ENCODE results near the gene SLX4IP.

Gene SLX4IP

DNA sequence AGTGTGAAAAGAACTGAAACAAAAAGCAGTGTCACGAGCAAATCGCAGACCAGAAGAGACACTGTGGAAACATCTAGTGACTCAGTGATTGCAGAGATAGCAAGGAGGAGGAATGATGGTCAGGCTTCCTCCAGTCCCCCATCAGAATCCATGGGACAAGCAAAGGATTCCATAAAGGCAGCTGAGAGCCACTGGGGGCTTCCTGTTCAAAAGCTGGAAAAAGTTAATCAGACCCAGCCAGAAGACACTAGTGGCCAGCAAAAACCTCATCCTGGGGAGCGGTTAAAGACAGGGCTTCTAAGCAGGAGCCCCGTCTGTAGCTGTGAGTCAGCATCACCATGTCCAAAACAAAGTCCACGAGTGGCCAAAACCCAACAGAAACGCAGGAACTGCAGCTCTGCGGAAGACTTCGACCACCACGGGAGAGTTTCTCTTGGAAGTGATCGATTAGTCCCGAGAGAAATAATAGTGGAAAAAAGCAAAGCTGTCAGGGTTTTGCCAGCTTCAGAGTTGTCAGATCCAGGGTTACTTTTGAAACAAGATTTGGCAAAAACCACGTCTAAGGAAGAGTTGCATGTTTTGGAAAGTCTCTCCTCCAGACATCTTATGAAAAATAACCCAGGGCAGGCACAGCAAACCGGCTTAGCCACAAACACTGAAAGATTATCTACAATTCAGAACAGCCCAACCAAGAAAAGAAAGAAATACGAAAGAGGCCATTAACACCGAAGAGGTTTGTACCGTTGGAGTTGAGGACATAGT is 187.7 kb downstream of the SLX4IP start:
- H3K4me3 ChIP-seq (ENCODE audit: low read depth, low read length): no peak overlapping the region
- TF ChIP-seq CTCF (IDR thresholded peaks at IDR 0.05; ENCODE audit: borderline replicate concordance, insufficient read depth, low read depth, low read length): no peak

DNA sequence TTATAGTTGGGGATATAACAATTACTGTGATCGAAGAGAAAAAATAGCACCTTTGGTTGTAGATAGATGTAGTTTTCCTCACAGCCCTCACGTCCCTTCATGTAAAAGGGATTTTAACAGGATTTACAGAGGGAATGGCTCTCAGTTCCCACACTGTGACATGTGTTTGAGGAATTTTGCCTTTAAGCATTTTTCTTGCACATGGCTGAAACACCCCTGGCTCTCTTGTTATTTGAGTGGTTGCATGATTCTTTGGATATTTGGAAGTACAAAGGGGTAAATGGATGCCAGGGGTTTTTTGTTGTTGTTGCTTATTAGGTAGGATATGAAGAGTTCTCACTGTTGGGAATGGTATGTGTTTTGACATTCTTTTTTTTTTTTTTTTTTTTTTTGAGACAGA is 190.5 kb downstream of the SLX4IP start:
- H3K4me3 ChIP-seq (ENCODE audit: low read depth, low read length): no peak overlapping the region
- TF ChIP-seq CTCF (IDR thresholded peaks at IDR 0.05; ENCODE audit: borderline replicate concordance, insufficient read depth, low read depth, low read length): no peak

GRCh38 chr20:10626896-10627295 is 191.8 kb downstream of the SLX4IP start:
- no peak for TF ChIP-seq CTCF (IDR thresholded peaks at IDR 0.05; ENCODE audit: borderline replicate concordance, insufficient read depth, low read depth, low read length)
- H3K4me3 ChIP-seq (ENCODE audit: low read depth, low read length): no peak overlapping the region

DNA sequence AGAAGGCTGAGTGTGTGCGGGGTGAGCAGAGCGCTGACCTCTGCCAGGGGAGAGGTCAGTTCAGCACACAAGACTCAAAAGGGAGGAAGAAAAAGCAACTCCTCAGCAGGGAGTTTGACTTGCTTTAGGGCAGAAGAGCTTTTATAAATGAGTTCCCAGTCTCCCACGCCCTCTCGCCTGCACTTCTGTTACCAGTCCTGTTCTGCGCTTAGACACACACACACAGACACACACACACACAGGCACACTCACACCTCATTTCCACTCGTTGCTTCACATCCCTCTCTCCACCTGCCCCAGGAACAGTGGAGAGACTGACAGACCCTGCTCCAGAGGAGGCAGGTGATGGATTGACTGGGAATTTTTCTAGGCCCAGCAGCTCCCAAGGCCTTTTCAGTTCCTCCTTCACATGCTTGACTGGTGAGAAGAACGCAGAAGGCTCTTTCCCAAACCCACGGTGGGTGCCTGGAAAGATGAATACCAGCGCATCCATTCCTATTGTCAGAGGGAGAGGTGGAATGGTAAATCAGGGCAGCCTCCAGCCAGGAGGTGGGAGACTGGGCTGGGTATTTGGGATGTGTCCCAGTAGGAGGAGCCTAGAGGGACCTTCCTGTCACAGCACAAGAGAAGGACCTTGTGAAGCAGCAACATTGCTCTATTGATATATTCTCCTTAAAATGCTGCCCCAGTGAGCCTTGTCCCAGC is 195.0 kb downstream of the SLX4IP start:
- no peak for TF ChIP-seq CTCF (IDR thresholded peaks at IDR 0.05; ENCODE audit: borderline replicate concordance, insufficient read depth, low read depth, low read length)
- no peak overlapping the region for H3K4me3 ChIP-seq (ENCODE audit: low read depth, low read length)

- no peak overlapping the region for H3K4me3 ChIP-seq (ENCODE audit: low read depth, low read length)
- TF ChIP-seq CTCF (IDR thresholded peaks at IDR 0.05; ENCODE audit: borderline replicate concordance, insufficient read depth, low read depth, low read length): no peak
These were observed 196.0 kb downstream of the SLX4IP start for GRCh38 chr20:10631126-10631525.

- TF ChIP-seq CTCF (IDR thresholded peaks at IDR 0.05; ENCODE audit: borderline replicate concordance, insufficient read depth, low read depth, low read length): no peak
- no peak overlapping the region for H3K4me3 ChIP-seq (ENCODE audit: low read depth, low read length)
These were observed 197.8 kb downstream of the SLX4IP start for GRCh38 chr20:10632721-10633509.

Measured in GM12875 (cell line).